SK-N-SH (cell line): ENCODE data around the gene KLHL35. TPM values are rescaled to one million over a fixed set of nuclear protein-coding genes. Genes with fewer than 3 reads are reported as not detected.

Source experiments
- CTCF ChIA-PET: fragments of 300-600, 350-600 bp; formaldehyde crosslinking; extraction: SDS; loops from one replicate; lab custom pipeline; 2021; lab: Yijun Ruan, JAX
- POLR2A ChIA-PET: fragments of 350-600 bp; sonication (Branson Sonifier 250); formaldehyde crosslinking; extraction: SDS; loops from one replicate; lab custom pipeline; 2020; ENCODE audit warnings: antibody characterized with exemption, inconsistent platforms; lab: Yijun Ruan, JAX
- DNase-seq: peaks from one replicate; pipeline ENCODE4 v3.0.0; 2012
- H2AFZ ChIP-seq: fragments of 200-600 bp; sonication (generic); 2 replicates; pipeline ENCODE4 v1.8.1; 2016; ENCODE audit warnings: antibody characterized with exemption, mild to moderate bottlenecking, low read depth
- H3F3A ChIP-seq: fragments of 200-600 bp; sonication (generic); replicated peaks from 2 replicates; pipeline ENCODE3; 2016; ENCODE audit warnings: antibody characterized with exemption, mild to moderate bottlenecking; ENCODE audit not compliant: insufficient read depth
- H3K27ac ChIP-seq, 2 experiments: fragments of 200-500 bp in 1 of 2; fragments of 200-600 bp in 1 of 2; sonication (Bioruptor generic) in 1 of 2; sonication (generic), shearing (Covaris generic) in 1 of 2; 2 replicates each; pipeline versions ENCODE4 v1.5.1 to v1.6.1; 2014 to 2016; ENCODE audit warnings: low read depth in 2 of 2, inconsistent platforms in 1 of 2, low read length in 1 of 2, mild to moderate bottlenecking in 1 of 2, mixed read lengths in 1 of 2
- H3K27me3 ChIP-seq: fragments of 200-600 bp; sonication (generic), shearing (Covaris generic); 2 replicates; pipeline ENCODE4 v1.6.1; 2016; ENCODE audit warnings: mixed run types; ENCODE audit not compliant: insufficient read depth
- H3K36me3 ChIP-seq, 2 experiments: fragments of 200-500 bp in 1 of 2; fragments of 200-600 bp in 1 of 2; sonication (Bioruptor generic) in 1 of 2; sonication (generic) in 1 of 2; replicated peaks in 1 of 2; 2 replicates each; pipeline versions ENCODE3 to v1.5.1; 2014 to 2016; ENCODE audit warnings: low read length in 1 of 2, mild to moderate bottlenecking in 1 of 2; ENCODE audit not compliant: insufficient read depth in 2 of 2, control insufficient read depth in 1 of 2
- H3K4me1 ChIP-seq, 2 experiments: fragments of 200-500 bp in 1 of 2; fragments of 200-600 bp in 1 of 2; sonication (Bioruptor generic) in 1 of 2; sonication (generic), shearing (Covaris generic) in 1 of 2; 2 replicates each; pipeline versions ENCODE4 v1.5.1 to v1.6.1; 2014 to 2016; ENCODE audit warnings: low read depth in 1 of 2, low read length in 1 of 2, mixed run types in 1 of 2; ENCODE audit not compliant: insufficient read depth in 2 of 2, control insufficient read depth in 1 of 2
- H3K4me2 ChIP-seq: fragments of 200-600 bp; sonication (generic), shearing (Covaris generic); 2 replicates; pipeline ENCODE4 v1.6.1; 2017; ENCODE audit warnings: mixed run types
- H3K4me3 ChIP-seq, 2 experiments: fragments of 200-500 bp in 1 of 2; fragments of 200-600 bp in 1 of 2; sonication (Bioruptor generic) in 1 of 2; sonication (generic), shearing (Covaris generic) in 1 of 2; 2 replicates each; pipeline versions ENCODE4 v1.5.1 to v1.8.1; 2014 to 2016; ENCODE audit warnings: low read depth in 2 of 2, inconsistent platforms in 1 of 2, low read length in 1 of 2, mild to moderate bottlenecking in 1 of 2, mixed read lengths in 1 of 2, moderate library complexity in 1 of 2
- H3K79me2 ChIP-seq: fragments of 200-600 bp; sonication (generic); 2 replicates; pipeline ENCODE4 v1.8.1; 2017; ENCODE audit warnings: mild to moderate bottlenecking; ENCODE audit not compliant: insufficient read depth
- H3K9ac ChIP-seq: fragments of 200-600 bp; sonication (generic); 2 replicates; pipeline ENCODE4 v1.6.1; 2017; ENCODE audit warnings: mixed run types
- H3K9me2 ChIP-seq: fragments of 200-600 bp; sonication (generic); 2 replicates; pipeline ENCODE4 v1.6.1; 2017; ENCODE audit warnings: mixed run types
- H3K9me3 ChIP-seq: fragments of 200-600 bp; sonication (generic); 2 replicates; pipeline ENCODE4 v1.6.1; 2017; ENCODE audit warnings: mixed run types, mild to moderate bottlenecking, moderate library complexity
- H4K20me1 ChIP-seq: fragments of 200-600 bp; sonication (generic); 2 replicates; pipeline ENCODE4 v1.6.1; 2017; ENCODE audit warnings: mild to moderate bottlenecking, mixed run types; ENCODE audit not compliant: insufficient read depth
- CHD2 ChIP-seq: fragments of 150-350 bp; IDR thresholded peaks from 2 replicates; pipeline ENCODE4 v1.6.1; 2018; ENCODE audit warnings: low read length; ENCODE audit not compliant: partially characterized antibody
- ELF1 ChIP-seq: IDR thresholded peaks from 2 replicates; pipeline ENCODE4 v1.4.0; 2012
- GATA2 ChIP-seq: sonication (generic); formaldehyde crosslinking; IDR thresholded peaks from 2 replicates; pipeline ENCODE4 v1.5.0; 2020; ENCODE audit warnings: mild to moderate bottlenecking, missing genetic modification reagents
- JUND ChIP-seq: IDR thresholded peaks from 2 replicates; pipeline ENCODE4 v1.4.0; 2012
- MEF2A ChIP-seq: IDR thresholded peaks from 2 replicates; pipeline ENCODE4 v1.4.0; 2012; ENCODE audit warnings: low read depth, borderline replicate concordance
- MXI1 ChIP-seq: IDR thresholded peaks from 2 replicates; pipeline ENCODE4 v1.6.1; 2012; ENCODE audit warnings: mild to moderate bottlenecking, low read depth, low read length, improper control_type of control experiment
- POLR2AphosphoS5 ChIP-seq: IDR thresholded peaks from 2 replicates; pipeline ENCODE4 v1.6.1; 2012; ENCODE audit warnings: low read depth, low read length
- RCOR1 ChIP-seq: fragments of 150-350 bp; IDR thresholded peaks from 2 replicates; pipeline ENCODE4 v1.6.1; 2017; ENCODE audit warnings: antibody characterized with exemption, low read length
- RFX5 ChIP-seq: IDR thresholded peaks from 2 replicates; pipeline ENCODE4 v1.6.1; 2012; ENCODE audit warnings: mild to moderate bottlenecking, improper control_type of control experiment, low read length
- SMC3 ChIP-seq: IDR thresholded peaks from 2 replicates; pipeline ENCODE4 v1.6.1; 2012; ENCODE audit warnings: low read depth, low read length, improper control_type of control experiment
- TAF1 ChIP-seq: IDR thresholded peaks from 2 replicates; pipeline ENCODE4 v1.6.1; 2012; ENCODE audit warnings: low read depth, mild to moderate bottlenecking, low read length, moderate library complexity, borderline replicate concordance
- TEAD4 ChIP-seq: IDR thresholded peaks from 2 replicates; pipeline ENCODE4 v1.4.0; 2012; ENCODE audit warnings: mild to moderate bottlenecking, borderline replicate concordance; ENCODE audit not compliant: insufficient read depth
- WGBS: methylation state at CpG from one replicate; pipeline ENCODE4 v1.1.6; 2017; ENCODE audit warnings: low lambda C conversion rate; 5-methylcytosine and 5-hydroxymethylcytosine counted together
- polyA plus RNA-seq, 3 experiments: library from polyadenylated mRNA; depleted of rRNA; stranded (reverse); fragments of >200 nt; gene quantifications; 2 replicates each; pipeline ENCODE4 v1.2.3, GENCODE V29; 2012
- TF ChIP-seq, protein P1 (sequence below): IDR thresholded peaks from 2 replicates; pipeline ENCODE4 v1.4.0; 2012; ENCODE audit warnings: low read depth
- TF ChIP-seq, protein P2 (sequence below): fragments of 150-350 bp; IDR thresholded peaks from 2 replicates; pipeline ENCODE4 v1.6.1; 2016; ENCODE audit warnings: mild to moderate bottlenecking, low read depth, low read length
- TF ChIP-seq, protein P3 (sequence below): IDR thresholded peaks from 2 replicates; pipeline ENCODE4 v1.4.0; 2012; ENCODE audit warnings: low read depth, borderline replicate concordance
- TF ChIP-seq, protein P4 (sequence below): fragments of 200-600 bp; sonication (generic); IDR thresholded peaks from 2 replicates; pipeline ENCODE4 v1.6.1; 2017; ENCODE audit warnings: antibody characterized with exemption, mild to moderate bottlenecking, moderate library complexity
- TF ChIP-seq, protein P5 (sequence below): IDR thresholded peaks from 2 replicates; pipeline ENCODE4; 2012

KLHL35 gene
- polyA plus RNA-seq, 1 of the 3 experiments (the other 2 are of a cell fraction): 1.7 TPM

DNA sequence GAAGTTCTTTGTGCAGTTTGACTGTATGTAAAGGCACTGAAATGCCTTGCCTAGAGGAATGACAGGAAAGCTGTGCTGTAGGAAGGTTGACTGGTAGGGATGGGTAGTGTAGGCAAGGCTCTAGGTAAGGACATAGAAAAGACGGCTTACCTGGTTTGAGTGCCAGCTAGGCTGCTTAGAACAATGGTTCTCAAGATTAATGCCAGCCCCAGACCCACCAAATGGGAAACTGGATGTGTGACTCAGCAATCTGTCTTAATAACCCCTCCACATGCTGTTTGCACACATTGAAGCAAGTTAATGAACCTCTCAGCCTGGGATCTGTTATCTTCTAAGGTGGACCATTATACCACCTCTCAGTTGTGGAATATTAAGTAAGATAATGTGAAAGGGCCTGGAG is 30.0 kb downstream of the KLHL35 start:
- Histone ChIP-seq H3K4me3 (no peak overlapping the region), H3K27ac (peak overlapping the region; percentile 4 to 6; a peak in 2 of 4 replicates), H3K79me2 (peaks cover 87% of the 10 kb centered on the region), H3K4me2 (peak overlapping the region; percentile 75; the same call in 1 of the 2 replicates), H3K9ac (peak overlapping the region; percentile 7; the same call in 1 of the 2 replicates), H3F3A (peaks cover 53% of the 10 kb centered on the region), H3K27me3 (no peaks in the 10 kb centered on the region), H3K36me3 (peaks cover 65 to 69% of the 10 kb centered on the region in 2 experiments), H3K9me3 (no peaks in the 10 kb centered on the region), H4K20me1 (peaks cover 83% of the 10 kb centered on the region), H2AFZ (no peak overlapping the region), H3K9me2 (no peaks in the 10 kb centered on the region), H3K4me1 (peaks cover 22 to 45% of the 10 kb centered on the region in 2 experiments)
- ChIA-PET CTCF (interaction anchor here (0.7 to 2.8 kb wide), 7 partner anchors 14 to 198 kb away, joined by 3 to 18 read pairs (median 4); no protein-coding TSS in a partner anchor), POLR2A (interaction anchor here (1.4 kb wide), 1 partner anchor 18 kb away, joined by 4 read pairs; no protein-coding TSS in a partner anchor)
- TF ChIP-seq, protein P1, sequence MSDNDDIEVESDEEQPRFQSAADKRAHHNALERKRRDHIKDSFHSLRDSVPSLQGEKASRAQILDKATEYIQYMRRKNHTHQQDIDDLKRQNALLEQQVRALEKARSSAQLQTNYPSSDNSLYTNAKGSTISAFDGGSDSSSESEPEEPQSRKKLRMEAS: no peak
- TF ChIP-seq MEF2A: no peak
- no peak for TF ChIP-seq MXI1
- TF ChIP-seq POLR2AphosphoS5: no peak
- no peak for TF ChIP-seq TAF1
- no peak for TF ChIP-seq SMC3
- TF ChIP-seq, protein P2, sequence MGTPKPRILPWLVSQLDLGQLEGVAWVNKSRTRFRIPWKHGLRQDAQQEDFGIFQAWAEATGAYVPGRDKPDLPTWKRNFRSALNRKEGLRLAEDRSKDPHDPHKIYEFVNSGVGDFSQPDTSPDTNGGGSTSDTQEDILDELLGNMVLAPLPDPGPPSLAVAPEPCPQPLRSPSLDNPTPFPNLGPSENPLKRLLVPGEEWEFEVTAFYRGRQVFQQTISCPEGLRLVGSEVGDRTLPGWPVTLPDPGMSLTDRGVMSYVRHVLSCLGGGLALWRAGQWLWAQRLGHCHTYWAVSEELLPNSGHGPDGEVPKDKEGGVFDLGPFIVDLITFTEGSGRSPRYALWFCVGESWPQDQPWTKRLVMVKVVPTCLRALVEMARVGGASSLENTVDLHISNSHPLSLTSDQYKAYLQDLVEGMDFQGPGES: no peak
- TF ChIP-seq, protein P3, sequence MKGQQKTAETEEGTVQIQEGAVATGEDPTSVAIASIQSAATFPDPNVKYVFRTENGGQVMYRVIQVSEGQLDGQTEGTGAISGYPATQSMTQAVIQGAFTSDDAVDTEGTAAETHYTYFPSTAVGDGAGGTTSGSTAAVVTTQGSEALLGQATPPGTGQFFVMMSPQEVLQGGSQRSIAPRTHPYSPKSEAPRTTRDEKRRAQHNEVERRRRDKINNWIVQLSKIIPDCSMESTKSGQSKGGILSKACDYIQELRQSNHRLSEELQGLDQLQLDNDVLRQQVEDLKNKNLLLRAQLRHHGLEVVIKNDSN: no peak
- no peak for TF ChIP-seq TEAD4
- no peak for DNase-seq
- 100% methylated on average over 1 of the region's 1 CpG for WGBS

DNA sequence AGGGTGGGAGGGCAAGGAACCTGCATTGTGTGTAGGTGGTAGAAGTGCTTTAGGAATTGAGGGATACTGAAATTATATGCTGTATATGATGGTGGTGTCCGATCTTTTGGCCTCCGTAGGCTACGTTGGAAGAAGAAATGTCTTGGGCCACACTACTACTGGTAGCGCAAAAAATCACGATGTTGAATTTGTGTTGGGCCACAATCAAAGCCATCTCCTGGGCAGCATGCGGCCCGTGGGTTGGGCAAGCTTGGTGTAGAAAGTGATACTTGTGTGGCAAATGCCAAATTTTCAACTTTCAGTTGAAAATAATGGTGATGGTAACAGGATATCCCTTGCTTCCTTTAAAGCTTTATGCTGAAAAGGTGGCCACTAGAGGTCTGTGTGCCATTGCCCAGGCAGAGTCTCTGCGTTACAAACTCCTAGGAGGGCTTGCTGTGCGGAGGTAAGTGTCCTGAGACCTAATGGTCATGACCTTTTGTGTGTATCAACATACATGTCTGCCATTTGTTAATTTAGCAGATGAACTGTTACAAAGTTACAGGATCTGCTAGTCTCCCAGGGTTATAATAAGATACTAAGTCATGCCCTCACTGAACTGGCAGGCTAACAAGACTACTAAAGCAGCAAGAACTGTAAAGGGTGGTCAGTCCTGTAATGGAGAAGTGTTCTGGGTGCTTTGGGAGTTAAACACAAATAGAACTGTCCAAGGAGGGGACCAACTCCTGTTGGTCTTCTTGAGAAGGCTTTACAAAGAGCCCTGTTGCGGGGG is 30.8 kb downstream of the KLHL35 start:
- Histone ChIP-seq H3K79me2 (peaks cover 78% of the 10 kb centered on the region), H3F3A (peaks cover 47% of the 10 kb centered on the region), H3K4me1 (peaks cover 22 to 45% of the 10 kb centered on the region in 2 experiments), H3K27me3 (no peaks in the 10 kb centered on the region), H3K4me2 (peak overlapping the region; percentile 75), H3K27ac (peak overlapping the region; percentile 6 to 29; a peak in 3 of 4 replicates), H3K4me3 (peak overlapping the region; percentile 90 to 93; a peak in 3 of 4 replicates), H4K20me1 (peaks cover 75% of the 10 kb centered on the region), H3K36me3 (peaks cover 61 to 62% of the 10 kb centered on the region in 2 experiments), H3K9me2 (no peaks in the 10 kb centered on the region), H2AFZ (no peak overlapping the region), H3K9ac (peak overlapping the region; percentile 92; the same call in 1 of the 2 replicates), H3K9me3 (no peaks in the 10 kb centered on the region)
- DNase-seq: no peak
- WGBS: 83% methylated on average over 10 of the region's 10 CpGs
- CTCF ChIA-PET: interaction anchor here (1.0 to 2.8 kb wide), 6 partner anchors 14 to 198 kb away, joined by 3 to 18 read pairs (median 4); no protein-coding TSS in a partner anchor
- TF ChIP-seq, protein P4, sequence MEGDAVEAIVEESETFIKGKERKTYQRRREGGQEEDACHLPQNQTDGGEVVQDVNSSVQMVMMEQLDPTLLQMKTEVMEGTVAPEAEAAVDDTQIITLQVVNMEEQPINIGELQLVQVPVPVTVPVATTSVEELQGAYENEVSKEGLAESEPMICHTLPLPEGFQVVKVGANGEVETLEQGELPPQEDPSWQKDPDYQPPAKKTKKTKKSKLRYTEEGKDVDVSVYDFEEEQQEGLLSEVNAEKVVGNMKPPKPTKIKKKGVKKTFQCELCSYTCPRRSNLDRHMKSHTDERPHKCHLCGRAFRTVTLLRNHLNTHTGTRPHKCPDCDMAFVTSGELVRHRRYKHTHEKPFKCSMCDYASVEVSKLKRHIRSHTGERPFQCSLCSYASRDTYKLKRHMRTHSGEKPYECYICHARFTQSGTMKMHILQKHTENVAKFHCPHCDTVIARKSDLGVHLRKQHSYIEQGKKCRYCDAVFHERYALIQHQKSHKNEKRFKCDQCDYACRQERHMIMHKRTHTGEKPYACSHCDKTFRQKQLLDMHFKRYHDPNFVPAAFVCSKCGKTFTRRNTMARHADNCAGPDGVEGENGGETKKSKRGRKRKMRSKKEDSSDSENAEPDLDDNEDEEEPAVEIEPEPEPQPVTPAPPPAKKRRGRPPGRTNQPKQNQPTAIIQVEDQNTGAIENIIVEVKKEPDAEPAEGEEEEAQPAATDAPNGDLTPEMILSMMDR: peak; percentile 22; the same call in 1 of the 2 replicates
- TF ChIP-seq JUND (no peak), RFX5 (no peak), RCOR1 (no peak), CHD2 (no peak), GATA2 (CRISPR knock-in tag) (0 out of 2 replicates have a peak, but pooled peaks have one; percentile 7), ELF1 (no peak)
- TF ChIP-seq, protein P5, sequence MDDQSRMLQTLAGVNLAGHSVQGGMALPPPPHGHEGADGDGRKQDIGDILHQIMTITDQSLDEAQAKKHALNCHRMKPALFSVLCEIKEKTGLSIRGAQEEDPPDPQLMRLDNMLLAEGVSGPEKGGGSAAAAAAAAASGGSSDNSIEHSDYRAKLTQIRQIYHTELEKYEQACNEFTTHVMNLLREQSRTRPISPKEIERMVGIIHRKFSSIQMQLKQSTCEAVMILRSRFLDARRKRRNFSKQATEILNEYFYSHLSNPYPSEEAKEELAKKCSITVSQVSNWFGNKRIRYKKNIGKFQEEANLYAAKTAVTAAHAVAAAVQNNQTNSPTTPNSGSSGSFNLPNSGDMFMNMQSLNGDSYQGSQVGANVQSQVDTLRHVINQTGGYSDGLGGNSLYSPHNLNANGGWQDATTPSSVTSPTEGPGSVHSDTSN: no peak
- POLR2A ChIA-PET: no interaction called here
